ENCODE measurements around the gene TMTC1.
"Not testable (repeated sequence)": the region's sequence is repeated elsewhere in the genome, so short reads cannot be mapped to it uniquely, and the experiment has no call there.

The TMTC1 gene

GRCh38 chr12:29563071-29563470 lies 220.7 kb downstream of the TMTC1 start:
- DNase-seq, result no peak

- DNase-seq, result no peak
Measured at GRCh38 chr12:29562110-29562804, 221.5 kb downstream of the TMTC1 start.

- no peak for DNase-seq
Measured at GRCh38 chr12:29561664-29562071, 222.1 kb downstream of the TMTC1 start.

GRCh38 chr12:29559198-29559597 lies 224.5 kb downstream of the TMTC1 start:
- no peak for DNase-seq

- no peak for DNase-seq
Measured at GRCh38 chr12:29556363-29556762, 227.4 kb downstream of the TMTC1 start.

GRCh38 chr12:29555451-29555850 lies 228.3 kb downstream of the TMTC1 start:
- not testable (repeated sequence) for DNase-seq

- no peak for DNase-seq
Measured at GRCh38 chr12:29552994-29553748, 230.6 kb downstream of the TMTC1 start.

- no peak for DNase-seq
Measured at GRCh38 chr12:29552324-29552927, 231.3 kb downstream of the TMTC1 start.

- no peak for DNase-seq
Measured at GRCh38 chr12:29551812-29552211, 231.9 kb downstream of the TMTC1 start.

GRCh38 chr12:29547864-29548263 lies 235.9 kb downstream of the TMTC1 start:
- DNase-seq, result no peak

GRCh38 chr12:29547151-29547632 lies 236.6 kb downstream of the TMTC1 start:
- DNase-seq, result no peak

GRCh38 chr12:29546000-29546399 lies 237.7 kb downstream of the TMTC1 start:
- DNase-seq, result no peak

GRCh38 chr12:29545102-29545467 lies 238.7 kb downstream of the TMTC1 start:
- DNase-seq, result no peak

- no peak for DNase-seq
Measured at GRCh38 chr12:29544428-29545101, 239.2 kb downstream of the TMTC1 start.

- no peak for DNase-seq
Measured at GRCh38 chr12:29543036-29543435, 240.7 kb downstream of the TMTC1 start.

GRCh38 chr12:29537298-29537697 lies 246.4 kb downstream of the TMTC1 start:
- DNase-seq, result no peak

- DNase-seq, result no peak
Measured at GRCh38 chr12:29534935-29535334, 248.8 kb downstream of the TMTC1 start.

- DNase-seq, result no peak
Measured at GRCh38 chr12:29533815-29534489, 249.8 kb downstream of the TMTC1 start.

GRCh38 chr12:29531471-29531870 lies 252.3 kb downstream of the TMTC1 start:
- no peak for DNase-seq

GRCh38 chr12:29530436-29530835 lies 253.3 kb downstream of the TMTC1 start:
- DNase-seq, result no peak

- DNase-seq, result no peak
Measured at GRCh38 chr12:29528161-29528560, 255.6 kb downstream of the TMTC1 start.

GRCh38 chr12:29521951-29522350 lies 261.8 kb downstream of the TMTC1 start:
- no peak for DNase-seq

Data from NCI-H524 treated with DMSO at 0.1 percent for 48 hours (cell line).